Pancreas (tissue), 10 donors: ENCODE measurements around the gene PSMB2. TPM values are rescaled to one million over a fixed set of nuclear protein-coding genes. Genes with fewer than 3 reads are reported as not detected.

Source experiments
- ATAC-seq, 4 donors: fragments of 200-7000 bp; cut with Tn5 transposase; one replicate each; pipeline versions ENCODE4 v1.8.0 to v1.9.1; 2020; ENCODE audit warnings: mild to moderate bottlenecking in 4 of 4, moderate library complexity in 4 of 4
- DNase-seq, 6 donors: peaks; one replicate each; pipeline ENCODE4 v3.0.0-alpha.2; 2020
- FAIRE-seq: peaks from 2 replicates; lab custom pipeline; 2012; peaks lifted over from hg19 to GRCh38; lab: Jason Lieb, UNC
- H3K27ac ChIP-seq, 4 donors: fragments of 200-600 bp; sonication (generic); 1 replicate in 3 of 4; 2 replicates in 1 of 4; pipeline versions ENCODE4 v1.5.0 to v1.8.0; 2020
- H3K27me3 ChIP-seq, 4 donors: fragments of 200-600 bp; one replicate each; pipeline ENCODE4 v1.8.0; 2021
- H3K36me3 ChIP-seq, 3 donors: fragments of 200-600 bp; sonication (generic) in 1 of 3; one replicate each; pipeline versions ENCODE4 v1.5.0 to v1.8.0; 2020 to 2021
- H3K4me1 ChIP-seq, 3 donors: fragments of 200-600 bp; one replicate each; pipeline ENCODE4 v1.8.0; 2021
- H3K4me3 ChIP-seq, 4 donors: fragments of 200-600 bp; sonication (generic) in 2 of 4; one replicate each; pipeline versions ENCODE4 v1.5.0 to v1.8.0; 2020 to 2021
- H3K9me3 ChIP-seq, 4 donors: fragments of 200-600 bp; one replicate each; pipeline ENCODE4 v1.8.0; 2021
- WGBS, 2 donors: extraction: QIAGEN DNeasy Blood & Tissue Kit; methylation state at CpG; one replicate each; pipeline ENCODE4 v1.1.7; 2013; 5-methylcytosine and 5-hydroxymethylcytosine counted together
- intact Hi-C, 3 donors: fragments of 100-400 bp; cut with DNase I; formaldehyde crosslinking; loops; one replicate each; pipeline versions ENCODE4 v1.11.1 to v1.14.2; 2022
- polyA plus RNA-seq, 2 donors: library from polyadenylated mRNA; stranded (reverse); fragments of 200-250 nt; gene quantifications; one replicate each; pipeline ENCODE4 v1.2.3, GENCODE V29; 2013
- total RNA-seq, 6 donors: library from RNA; stranded (reverse); fragmentation: NEBNext Ultra II Directional in 4 of 6; extraction: Animal tissue kit (Norgen Biotek cat#: 25700) in 4 of 6; gene quantifications; one replicate each; pipeline versions ENCODE4 v1.2.1 to v1.2.4, GENCODE V29; 2021 to 2023
- TF ChIP-seq, protein P1 (sequence below), 4 donors: fragments of 200-600 bp; sonication (generic) in 3 of 4; IDR thresholded peaks; one replicate each; pipeline versions ENCODE4 v1.5.0 to v1.8.0; 2021; ENCODE audit warnings: antibody characterized with exemption in 4 of 4
- donor health status: healthy with polysubstance abuse.
- donor health status: DM: no; HTN: no; CAD: no; lungs with moderate emphysema.
- donor health status: DM: no; HTN: no; CAD: no.
- donor health status: control.
- donor health status: control.
- donor health status: Bipolar disorder and iron deficiency.
- donor health status: DM: yes; HTN: yes; CAD: no.
- donor health status: DM: no; HTN: no; CAD: no.
- donor health status: DM: no; HTN: no; CAD: no.
- donor health status: DM: yes; HTN: yes; CAD: no.

Gene PSMB2
- total and polyA plus RNA-seq, 8 donors, result 13.2 to 24.2 (median 21.0) TPM

DNA sequence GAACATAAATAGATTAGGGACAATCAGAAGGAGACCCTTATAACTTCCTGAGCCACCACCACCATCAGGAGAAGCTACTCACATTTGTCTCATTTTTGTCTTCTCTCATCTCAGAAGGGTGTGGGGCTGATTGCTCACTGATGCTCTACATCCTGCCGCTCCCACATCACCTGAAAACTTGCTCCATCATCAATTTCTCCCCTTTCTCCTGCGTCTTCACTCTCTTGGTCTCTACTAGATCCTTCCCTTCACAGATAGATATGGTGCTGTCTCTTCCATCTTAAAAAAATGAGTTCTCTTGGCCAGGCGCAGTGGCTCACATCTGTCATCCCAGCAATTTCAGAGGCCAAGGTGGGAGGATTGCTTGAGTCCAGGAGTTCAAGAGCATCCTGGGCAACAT lies 38.9 kb upstream of the PSMB2 start:
- TF ChIP-seq, protein P1, sequence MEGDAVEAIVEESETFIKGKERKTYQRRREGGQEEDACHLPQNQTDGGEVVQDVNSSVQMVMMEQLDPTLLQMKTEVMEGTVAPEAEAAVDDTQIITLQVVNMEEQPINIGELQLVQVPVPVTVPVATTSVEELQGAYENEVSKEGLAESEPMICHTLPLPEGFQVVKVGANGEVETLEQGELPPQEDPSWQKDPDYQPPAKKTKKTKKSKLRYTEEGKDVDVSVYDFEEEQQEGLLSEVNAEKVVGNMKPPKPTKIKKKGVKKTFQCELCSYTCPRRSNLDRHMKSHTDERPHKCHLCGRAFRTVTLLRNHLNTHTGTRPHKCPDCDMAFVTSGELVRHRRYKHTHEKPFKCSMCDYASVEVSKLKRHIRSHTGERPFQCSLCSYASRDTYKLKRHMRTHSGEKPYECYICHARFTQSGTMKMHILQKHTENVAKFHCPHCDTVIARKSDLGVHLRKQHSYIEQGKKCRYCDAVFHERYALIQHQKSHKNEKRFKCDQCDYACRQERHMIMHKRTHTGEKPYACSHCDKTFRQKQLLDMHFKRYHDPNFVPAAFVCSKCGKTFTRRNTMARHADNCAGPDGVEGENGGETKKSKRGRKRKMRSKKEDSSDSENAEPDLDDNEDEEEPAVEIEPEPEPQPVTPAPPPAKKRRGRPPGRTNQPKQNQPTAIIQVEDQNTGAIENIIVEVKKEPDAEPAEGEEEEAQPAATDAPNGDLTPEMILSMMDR (IDR thresholded peaks at IDR 0.05), result no peak
- no peaks in the 10 kb centered on the region for H3K36me3 ChIP-seq
- no peak for DNase-seq
- ATAC-seq, result no peak
- no peaks in the 10 kb centered on the region for H3K4me1 ChIP-seq
- H3K9me3 ChIP-seq, result no peaks in the 10 kb centered on the region
- H3K4me3 ChIP-seq, result no peak overlapping the region
- WGBS, 2 donors, result 76 to 87% methylated on average over 3 of the region's 3 CpGs
- no peaks in the 10 kb centered on the region for H3K27me3 ChIP-seq
- FAIRE-seq, result no peak
- intact Hi-C loops, result no loop called here
- no peak overlapping the region for H3K27ac ChIP-seq

GRCh38 chr1:35675773-35676172 lies 34.4 kb upstream of the PSMB2 start:
- FAIRE-seq (no peak), ATAC-seq (no peak)
- 61 to 67% methylated on average over 1 of the region's 1 CpG for WGBS, 2 donors

DNA sequence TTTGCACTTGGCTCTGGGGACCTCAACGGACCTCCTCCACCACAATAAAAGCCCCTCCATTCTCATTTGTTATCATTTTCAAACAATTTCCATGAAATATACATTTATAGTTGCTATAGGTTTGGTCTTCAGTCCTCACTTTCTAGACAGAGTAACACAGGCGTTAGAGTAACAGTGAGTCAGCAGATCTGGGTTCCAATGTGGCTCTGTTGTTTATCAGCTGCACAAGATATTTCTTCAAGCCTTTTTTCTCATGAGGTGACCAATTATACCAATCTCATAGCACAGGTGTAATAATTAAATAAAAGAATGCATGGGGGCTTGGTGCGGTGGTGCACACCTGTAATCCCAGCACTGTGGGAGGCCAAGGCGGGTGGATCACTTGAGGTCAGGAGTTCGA lies 32.8 kb upstream of the PSMB2 start:
- no peak for DNase-seq
- Histone ChIP-seq H3K36me3 (no peaks in the 10 kb centered on the region), H3K4me1 (no peaks in the 10 kb centered on the region), H3K4me3 (no peak overlapping the region), H3K9me3 (no peaks in the 10 kb centered on the region), H3K27ac (no peak overlapping the region), H3K27me3 (no peaks in the 10 kb centered on the region)
- intact Hi-C loops, result no loop called here
- TF ChIP-seq, protein P1 (IDR thresholded peaks at IDR 0.05), result no peak
- ATAC-seq, result no peak
- no peak for FAIRE-seq
- 78 to 81% methylated on average over 5 of the region's 5 CpGs for WGBS, 2 donors

More at GRCh38 chr1:35675773-35676172, 34.4 kb upstream of the PSMB2 start:
- no peaks in the 10 kb centered on the region for H3K9me3 ChIP-seq
- TF ChIP-seq, protein P1 (IDR thresholded peaks at IDR 0.05), result no peak
- DNase-seq, result no peak
- intact Hi-C loops, result no loop called here
- no peak overlapping the region for H3K4me3 ChIP-seq
- H3K4me1 ChIP-seq, result no peaks in the 10 kb centered on the region
- no peak overlapping the region for H3K27ac ChIP-seq
- H3K27me3 ChIP-seq, result no peaks in the 10 kb centered on the region
- no peaks in the 10 kb centered on the region for H3K36me3 ChIP-seq

DNA sequence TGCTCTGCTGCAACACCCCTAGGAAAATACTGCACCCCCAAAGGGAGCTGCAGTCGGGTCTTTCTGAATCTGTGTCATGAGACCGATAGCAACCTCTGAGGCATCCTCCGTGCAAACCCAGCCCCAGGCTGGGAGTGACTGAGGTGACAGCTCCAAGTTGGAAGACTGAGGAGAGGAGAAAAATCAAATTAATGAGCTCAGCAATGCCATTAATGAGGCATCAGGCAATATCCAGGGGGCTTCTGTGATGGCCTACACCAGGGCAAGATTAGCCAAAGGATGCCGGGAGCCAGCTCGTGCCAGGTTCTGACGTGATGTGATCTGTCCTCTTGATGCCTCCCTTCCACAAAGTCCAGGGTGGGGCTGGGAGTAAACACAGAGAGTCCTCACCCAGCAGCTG lies 30.8 kb upstream of the PSMB2 start:
- no peak for ATAC-seq
- 58 to 77% methylated on average over 6 of the region's 6 CpGs for WGBS, 2 donors

GRCh38 chr1:35668506-35668905 lies 27.2 kb upstream of the PSMB2 start:
- TF ChIP-seq, protein P1 (IDR thresholded peaks at IDR 0.05), result no peak
- 59 to 65% methylated on average over 5 of the region's 5 CpGs for WGBS, 2 donors
- intact Hi-C loops, result no loop called here
- Histone ChIP-seq H3K4me1 (no peaks in the 10 kb centered on the region), H3K27me3 (no peaks in the 10 kb centered on the region), H3K4me3 (no peak overlapping the region), H3K27ac (no peak overlapping the region), H3K9me3 (no peaks in the 10 kb centered on the region), H3K36me3 (no peaks in the 10 kb centered on the region)
- FAIRE-seq (no peak), ATAC-seq (no peak), DNase-seq (no peak)

More for the DNA sequence above, 30.8 kb upstream of the PSMB2 start:
- H3K4me3 ChIP-seq, result no peak overlapping the region
- H3K27ac ChIP-seq, result no peak overlapping the region
- FAIRE-seq (no peak), DNase-seq (no peak)
- no peaks in the 10 kb centered on the region for H3K4me1 ChIP-seq
- intact Hi-C loops, result no loop called here
- H3K27me3 ChIP-seq, result no peaks in the 10 kb centered on the region
- no peaks in the 10 kb centered on the region for H3K36me3 ChIP-seq
- TF ChIP-seq, protein P1 (IDR thresholded peaks at IDR 0.05), result no peak
- H3K9me3 ChIP-seq, result no peaks in the 10 kb centered on the region
